T-helper 1 cell treated with Interleukin-12 subunit alpha and Interleukin-12 subunit beta and Interleukin-4 antibody, amounts not matched to agents 30 ng/mL and 1 ng/mL, for 36 hours (primary cell): ENCODE results near the gene HGFAC. TPM values are rescaled to one million over a fixed set of nuclear protein-coding genes. Genes with fewer than 3 reads are reported as not detected.

Source experiments
- intact Hi-C: fragments of 100-400 bp; cut with micrococcal nuclease; formaldehyde crosslinking; loops from one replicate; pipeline ENCODE4 v1.15.1; 2024
- total RNA-seq: library from RNA; stranded (reverse); gene quantifications from 2 replicates; pipeline ENCODE4 v1.2.3, GENCODE V29; 2022

Gene HGFAC
- not detected in 2 replicates for total RNA-seq

DNA sequence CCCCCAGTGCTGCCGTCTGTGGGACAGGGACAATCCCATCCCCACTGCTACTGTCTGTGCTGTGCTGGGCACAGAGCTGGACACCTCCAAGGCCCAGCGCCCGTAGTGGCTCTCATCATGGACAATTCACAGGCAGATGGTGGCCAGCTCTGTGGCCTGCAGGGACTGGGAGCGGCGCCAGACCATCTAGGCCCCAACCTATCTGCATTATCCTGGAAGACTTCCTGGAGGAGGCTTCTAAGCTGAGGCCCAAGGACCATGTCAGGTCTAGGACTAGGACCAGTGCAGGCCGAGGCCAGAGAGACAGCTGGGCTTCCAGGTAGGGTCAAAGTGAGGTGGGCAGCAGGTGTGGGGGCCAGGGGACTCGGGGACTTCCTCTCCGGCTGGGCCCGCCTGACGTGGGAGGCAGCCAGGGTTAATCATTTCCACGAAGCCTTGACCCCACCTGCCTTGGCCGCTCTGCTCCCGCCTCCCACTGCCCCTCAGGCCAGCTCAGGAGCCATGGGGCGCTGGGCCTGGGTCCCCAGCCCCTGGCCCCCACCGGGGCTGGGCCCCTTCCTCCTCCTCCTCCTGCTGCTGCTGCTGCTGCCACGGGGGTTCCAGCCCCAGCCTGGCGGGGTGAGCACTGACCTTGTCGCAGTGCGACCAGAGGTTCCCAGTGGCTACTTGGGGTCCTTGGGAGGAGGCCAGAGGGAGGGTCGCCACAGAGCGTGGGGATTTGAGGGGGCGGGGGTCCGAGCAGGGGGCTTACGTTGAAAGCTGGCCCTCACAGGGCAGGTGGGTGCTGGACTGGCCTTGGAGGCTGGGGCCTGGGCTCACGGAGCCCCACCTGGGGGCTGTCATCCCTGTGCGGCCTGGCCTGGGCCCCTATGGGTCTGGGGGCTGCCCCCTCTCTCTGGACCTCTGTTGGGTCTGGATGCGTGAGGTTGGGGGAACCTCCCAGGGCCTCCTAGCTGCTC, at the start of gene HGFAC:
Gene HGFAC, plus strand, starts transcription at position 468 of the 959 bp plus-strand sequence. Its CDS starts 34 bp downstream, at position 502.
- intact Hi-C loops = loop anchor here (2.0 kb wide), 1 partner anchor 39 kb away; no protein-coding TSS in a partner anchor

DNA sequence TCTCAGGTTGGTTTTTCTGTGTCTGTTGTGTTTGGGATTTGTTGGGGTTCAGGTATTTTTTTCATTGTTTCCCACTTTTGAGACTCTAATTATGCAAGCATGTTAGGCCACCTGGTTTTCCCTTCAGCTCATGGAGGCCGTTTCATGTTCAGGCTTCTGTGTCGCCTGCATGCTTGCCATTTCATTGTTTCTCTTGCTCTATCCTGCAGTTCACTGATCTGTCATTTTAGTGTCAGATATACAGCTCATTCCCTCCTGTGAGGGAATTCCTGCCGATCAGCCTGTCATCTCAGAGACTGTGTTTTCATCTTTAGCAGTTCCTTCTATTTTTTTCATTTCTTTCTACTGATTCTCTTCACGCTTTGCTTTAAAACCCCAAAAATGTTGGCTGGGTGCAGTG, 49.4 kb upstream of the HGFAC start:
- intact Hi-C loops = no loop called here

- intact Hi-C loops = no loop called here
These were observed 48.6 kb upstream of the HGFAC start for GRCh38 chr4:3393171-3393570.

DNA sequence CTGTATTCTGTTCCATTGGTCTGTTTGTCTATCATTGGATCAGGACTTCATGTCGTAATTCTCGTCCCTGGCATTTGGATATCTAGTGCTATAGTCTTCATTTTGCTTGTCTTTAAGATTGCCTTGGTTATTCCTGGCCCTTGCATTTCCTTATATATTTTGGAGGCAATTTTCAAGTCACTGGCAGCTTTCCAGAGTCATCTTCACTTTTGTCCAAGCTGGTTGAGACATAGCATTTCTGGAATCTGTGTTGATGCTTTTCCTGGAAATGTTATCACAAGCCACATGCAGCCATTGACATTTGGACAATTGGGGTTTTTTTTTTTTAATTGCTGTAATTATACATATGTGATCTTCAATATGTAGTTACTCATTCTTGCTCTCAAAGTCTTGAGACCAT, 45.2 kb upstream of the HGFAC start:
- intact Hi-C loops = no loop called here

DNA sequence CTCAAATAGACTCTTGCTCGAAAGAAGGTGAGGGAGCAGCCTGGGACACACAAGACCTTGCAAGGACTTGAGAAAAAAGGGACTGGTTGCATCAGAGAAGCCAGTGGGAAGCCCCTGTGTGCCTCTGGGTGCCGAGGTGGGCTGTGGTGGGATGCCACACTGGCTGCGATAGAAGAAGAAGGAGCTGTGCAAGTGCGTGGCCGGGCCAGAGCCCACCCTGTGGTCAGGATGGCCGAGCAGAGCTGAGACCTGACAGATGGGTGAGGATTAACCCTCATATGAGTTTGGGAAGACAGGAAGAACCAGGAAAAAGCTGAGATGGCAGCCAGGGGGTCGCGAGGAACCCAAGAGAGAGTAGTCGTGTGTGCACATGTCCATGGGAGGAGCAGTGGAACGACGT, 44.6 kb upstream of the HGFAC start:
- intact Hi-C loops = no loop called here

GRCh38 chr4:3399277-3400194, 42.2 kb upstream of the HGFAC start:
- intact Hi-C loops = no loop called here

DNA sequence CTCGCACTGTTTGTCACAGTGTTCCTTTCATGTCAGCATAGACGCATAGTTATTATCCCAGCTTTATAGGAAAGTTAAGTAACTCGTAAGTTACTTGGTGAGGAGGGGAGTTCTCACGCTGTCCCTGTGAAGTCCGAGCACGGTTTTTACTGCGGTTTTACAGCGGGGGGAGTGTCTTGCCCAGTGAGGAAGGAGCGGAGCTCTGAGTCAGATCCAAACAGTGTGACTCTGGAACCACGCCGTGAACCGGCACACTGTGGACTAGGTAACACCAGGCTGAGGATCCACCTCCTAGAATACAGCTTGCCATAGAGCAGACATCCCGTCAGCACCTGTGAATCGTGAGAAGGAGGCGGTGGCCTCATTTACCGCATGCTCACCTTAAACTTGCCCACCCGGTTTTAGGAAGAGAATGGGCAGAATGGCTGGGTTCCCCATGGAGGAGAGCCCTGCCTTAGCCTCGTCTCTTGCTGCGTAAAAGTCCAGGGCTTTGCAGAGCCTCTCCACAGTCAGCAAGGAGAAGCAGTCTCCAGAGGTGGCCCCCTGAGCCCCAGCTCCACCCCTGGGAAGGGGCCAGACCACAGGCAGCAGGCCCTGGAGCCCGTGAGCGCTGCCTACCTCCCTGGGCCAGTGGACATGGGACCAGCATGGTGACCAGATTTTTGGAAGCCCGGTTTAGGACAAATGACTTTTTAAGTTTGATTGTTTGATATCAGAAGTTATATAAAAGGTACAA, 40.2 kb upstream of the HGFAC start:
- intact Hi-C loops = no loop called here

DNA sequence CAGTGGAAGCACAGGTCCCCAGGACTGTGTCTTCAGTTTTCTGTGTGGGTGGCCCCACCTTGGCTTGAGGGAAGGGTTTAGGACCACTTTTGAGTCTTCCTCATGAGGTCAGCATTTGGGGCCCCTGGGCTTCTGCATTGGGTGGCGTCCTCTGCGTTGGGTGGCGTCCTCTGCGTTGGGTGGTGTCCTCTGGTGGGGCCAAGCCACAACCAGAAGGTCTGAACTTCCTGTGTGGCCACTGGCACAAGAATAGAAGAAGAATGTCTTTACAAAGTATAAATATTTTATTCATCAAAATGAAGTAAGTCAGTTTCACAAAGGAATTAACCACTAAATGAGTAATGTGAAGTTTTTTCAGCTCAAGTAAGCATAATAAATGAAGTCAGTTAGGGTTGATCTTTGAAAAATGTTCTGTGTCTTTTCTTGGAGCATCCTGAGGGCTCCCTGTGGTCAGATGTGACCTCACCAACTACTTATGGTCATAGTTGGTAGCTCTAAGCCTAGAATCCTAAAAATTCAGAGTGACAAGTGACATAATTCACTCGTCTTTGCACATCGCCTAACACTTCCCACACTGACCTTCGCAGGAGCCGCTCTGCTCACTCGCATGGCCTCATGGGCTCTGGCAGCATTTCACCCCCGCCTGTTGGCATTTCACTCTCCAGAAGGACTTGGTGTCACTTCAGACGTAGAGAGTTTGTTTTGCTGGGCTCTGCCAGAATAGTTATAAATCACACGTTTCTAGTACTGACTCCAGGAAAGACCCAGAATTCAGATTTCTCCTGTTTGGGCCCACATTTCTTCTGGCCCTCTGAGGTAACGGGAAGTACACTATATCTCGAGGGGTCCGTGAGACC, 39.0 kb upstream of the HGFAC start:
- intact Hi-C loops = no loop called here

DNA sequence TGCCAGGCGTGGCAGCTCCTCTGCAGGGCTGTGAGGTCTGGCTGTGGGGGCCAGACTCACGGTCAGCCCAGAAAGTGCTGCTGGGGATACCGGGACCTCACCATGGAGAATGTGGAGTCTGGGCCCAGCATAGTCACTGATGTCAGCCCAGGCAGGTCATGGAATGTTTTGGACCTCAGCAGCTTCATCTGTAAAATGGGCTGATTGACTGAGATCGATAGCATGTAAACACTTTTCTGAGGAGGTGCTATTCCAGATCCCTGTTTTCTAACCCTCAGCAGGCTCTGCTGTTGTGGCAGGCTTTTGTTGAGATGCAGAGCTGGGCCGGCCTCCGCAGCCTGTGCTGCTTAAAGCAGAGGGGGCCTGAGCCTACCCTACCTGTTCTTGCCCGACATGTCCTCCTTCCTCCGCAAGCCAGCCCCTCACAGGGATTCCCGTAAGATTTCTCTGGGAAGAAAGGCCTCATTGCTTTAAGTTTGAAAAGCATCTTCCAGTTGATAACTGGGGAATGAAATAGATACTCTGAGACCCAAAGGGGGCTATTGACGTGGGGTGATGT, 38.3 kb upstream of the HGFAC start:
- intact Hi-C loops = no loop called here

DNA sequence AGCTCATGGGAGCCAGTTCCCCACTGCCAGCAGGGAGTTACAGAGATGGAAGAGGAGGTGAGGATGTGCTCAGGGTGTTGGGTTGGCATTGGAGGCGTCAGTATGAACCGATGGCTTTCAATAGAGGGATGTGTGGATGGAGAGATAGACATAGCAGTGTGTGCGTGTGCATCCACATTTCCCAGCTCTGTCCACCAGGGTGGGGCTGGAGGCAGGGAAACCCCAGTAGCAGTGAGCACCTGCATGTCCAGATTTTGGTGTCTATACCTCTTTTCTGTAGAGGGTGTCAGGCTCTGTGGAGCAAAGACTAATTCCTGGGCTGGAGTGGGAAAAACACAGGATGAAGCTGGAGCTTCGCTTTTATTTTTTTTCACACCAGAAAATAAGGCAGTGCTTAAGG, 37.2 kb upstream of the HGFAC start:
- intact Hi-C loops = no loop called here

DNA sequence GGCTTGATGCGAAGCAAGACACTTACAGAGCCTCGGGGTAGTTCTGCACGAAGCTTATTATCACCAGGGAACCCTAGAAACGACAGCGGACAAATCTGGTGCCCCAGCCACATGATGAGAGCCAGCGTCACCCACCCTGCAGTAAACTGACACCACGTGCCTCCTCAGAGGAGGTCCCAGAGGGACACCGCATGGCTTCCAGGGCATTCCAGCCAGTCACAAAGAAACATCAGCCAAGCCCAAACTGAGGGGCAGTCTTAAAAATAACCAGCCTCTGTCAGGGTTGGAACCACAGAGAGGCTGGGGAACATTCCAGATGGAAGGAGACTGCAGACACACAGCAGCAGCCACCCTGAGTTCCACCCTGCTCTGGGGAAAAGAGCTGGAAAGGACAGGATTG, 36.6 kb upstream of the HGFAC start:
- intact Hi-C loops = no loop called here

GRCh38 chr4:3406021-3406420, 35.7 kb upstream of the HGFAC start:
- intact Hi-C loops = no loop called here

GRCh38 chr4:3406431-3406830, 35.3 kb upstream of the HGFAC start:
- intact Hi-C loops = no loop called here

- intact Hi-C loops = no loop called here
These were observed 34.5 kb upstream of the HGFAC start for GRCh38 chr4:3407171-3407771.

- intact Hi-C loops = no loop called here
These were observed 33.6 kb upstream of the HGFAC start for GRCh38 chr4:3407930-3408792.

DNA sequence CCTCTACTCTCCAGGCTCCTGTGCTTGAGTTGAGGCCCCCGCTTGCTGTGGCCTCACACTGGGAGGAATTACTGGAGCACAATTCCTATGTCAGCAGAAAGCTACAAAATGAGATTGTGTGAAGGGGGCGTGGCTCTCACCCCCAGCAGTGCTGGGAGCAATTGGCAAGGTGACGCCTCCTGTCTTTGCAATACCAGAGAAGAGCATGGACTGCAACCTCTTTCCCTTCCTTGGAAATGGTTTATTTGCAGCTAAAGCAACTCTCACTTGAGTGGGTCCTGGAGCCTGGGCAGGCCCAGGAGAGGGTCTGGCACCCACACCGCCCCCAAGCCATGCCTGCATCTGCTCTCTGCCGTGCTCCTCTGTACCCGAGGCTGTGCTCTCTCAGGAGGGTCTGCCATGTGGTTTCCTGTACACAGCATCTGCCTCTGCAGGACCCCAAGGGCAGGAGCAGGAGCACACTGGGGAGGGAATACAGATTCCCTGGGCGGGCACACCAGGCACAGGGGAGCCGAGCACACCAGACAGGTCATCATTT, 32.9 kb upstream of the HGFAC start:
- intact Hi-C loops = no loop called here

DNA sequence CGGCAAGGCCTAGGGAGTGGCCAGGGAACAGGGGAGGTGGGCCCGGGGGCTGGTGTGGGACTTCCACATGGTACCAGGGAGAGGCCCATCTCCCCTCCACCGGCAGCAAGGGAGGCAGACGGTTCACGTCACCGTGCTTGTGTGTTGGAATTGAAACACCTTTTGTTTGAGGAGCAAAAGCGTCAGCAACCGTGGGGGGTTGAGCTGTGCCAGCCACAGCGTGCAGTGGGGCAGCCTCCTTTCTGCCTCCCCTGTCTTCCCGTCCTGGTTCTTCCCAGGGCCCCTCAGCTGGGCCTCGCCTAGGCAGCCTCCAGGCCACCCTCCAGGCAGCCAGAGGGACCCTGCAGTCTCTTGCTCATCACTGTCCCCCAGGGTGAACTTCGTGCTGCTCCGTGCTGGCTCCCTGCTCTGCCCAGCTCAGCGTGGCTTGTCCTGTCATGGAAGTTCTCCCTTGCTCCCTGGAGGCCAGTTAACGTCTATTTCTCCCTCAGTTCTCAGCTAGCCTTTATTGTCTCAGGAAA, 32.1 kb upstream of the HGFAC start:
- intact Hi-C loops = no loop called here
